BLaER1 (cell line): ENCODE results near the gene ARL8A.
"Not testable (repeated sequence)": the region's sequence is repeated elsewhere in the genome, so short reads cannot be mapped to it uniquely, and the experiment has no call there.

Experiments used
- H3K27ac ChIP-seq: shearing (Covaris generic); formaldehyde crosslinking; 2 replicates; pipeline ENCODE4 v1.8.1; 2022
- H3K27me3 ChIP-seq: shearing (Covaris generic); formaldehyde crosslinking; 2 replicates; pipeline ENCODE4 v1.8.1; 2022
- H3K36me3 ChIP-seq: shearing (Covaris generic); formaldehyde crosslinking; 2 replicates; pipeline ENCODE4 v1.8.1; 2022
- H3K4me1 ChIP-seq: shearing (Covaris generic); formaldehyde crosslinking; 2 replicates; pipeline ENCODE4 v1.8.1; 2022
- H3K4me2 ChIP-seq: shearing (Covaris generic); formaldehyde crosslinking; 2 replicates; pipeline ENCODE4 v1.8.1; 2022
- H3K4me3 ChIP-seq: shearing (Covaris generic); formaldehyde crosslinking; 2 replicates; pipeline ENCODE4 v1.8.1; 2022
- H3K9ac ChIP-seq: shearing (Covaris generic); formaldehyde crosslinking; 2 replicates; pipeline ENCODE4 v1.8.1; 2022
- H3K9me3 ChIP-seq: shearing (Covaris generic); formaldehyde crosslinking; 2 replicates; pipeline ENCODE4 v1.8.1; 2022
- H4K20me1 ChIP-seq: shearing (Covaris generic); formaldehyde crosslinking; 2 replicates; pipeline ENCODE4 v1.8.1; 2022
- Cebpa-rat ChIP-seq: shearing (Covaris generic); IDR thresholded peaks from 2 replicates; pipeline ENCODE4 v1.8.1; 2022

The ARL8A gene

GRCh38 chr1:202117898-202118371 is 26.6 kb downstream of the ARL8A start:
- Histone ChIP-seq H3K4me1 (no peaks in the 10 kb centered on the region), H3K36me3 (no peaks in the 10 kb centered on the region), H4K20me1 (no peaks in the 10 kb centered on the region), H3K27ac (no peak overlapping the region), H3K4me2 (no peak overlapping the region), H3K27me3 (no peaks in the 10 kb centered on the region), H3K9ac (no peak overlapping the region), H3K9me3 (no peaks in the 10 kb centered on the region), H3K4me3 (no peak overlapping the region)
- TF ChIP-seq Cebpa-rat: no peak

- TF ChIP-seq Cebpa-rat: no peak
- Histone ChIP-seq H3K36me3 (no peaks in the 10 kb centered on the region), H3K27me3 (no peaks in the 10 kb centered on the region), H3K9me3 (no peaks in the 10 kb centered on the region), H3K4me3 (no peak overlapping the region), H3K9ac (no peak overlapping the region), H3K4me1 (no peaks in the 10 kb centered on the region), H4K20me1 (no peaks in the 10 kb centered on the region), H3K27ac (no peak overlapping the region), H3K4me2 (no peak overlapping the region)
These were observed 28.2 kb downstream of the ARL8A start for GRCh38 chr1:202116287-202116686.

- H3K4me3 ChIP-seq: no peak overlapping the region
- no peak overlapping the region for H3K9ac ChIP-seq
- H3K27me3 ChIP-seq: no peaks in the 10 kb centered on the region
- no peak overlapping the region for H3K27ac ChIP-seq
- H3K36me3 ChIP-seq: no peaks in the 10 kb centered on the region
- no peaks in the 10 kb centered on the region for H4K20me1 ChIP-seq
- no peak overlapping the region for H3K4me2 ChIP-seq
- H3K4me1 ChIP-seq: no peaks in the 10 kb centered on the region
- no peaks in the 10 kb centered on the region for H3K9me3 ChIP-seq
- TF ChIP-seq Cebpa-rat: no peak
These were observed 30.7 kb downstream of the ARL8A start for GRCh38 chr1:202113690-202114300.

- H3K9me3 ChIP-seq: no peaks in the 10 kb centered on the region
- H3K36me3 ChIP-seq: no peaks in the 10 kb centered on the region
- H3K4me3 ChIP-seq: no peak overlapping the region
- no peak overlapping the region for H3K9ac ChIP-seq
- H4K20me1 ChIP-seq: no peaks in the 10 kb centered on the region
- no peak overlapping the region for H3K4me2 ChIP-seq
- H3K27me3 ChIP-seq: no peaks in the 10 kb centered on the region
- TF ChIP-seq Cebpa-rat: no peak
- no peaks in the 10 kb centered on the region for H3K4me1 ChIP-seq
- no peak overlapping the region for H3K27ac ChIP-seq
These were observed 31.5 kb downstream of the ARL8A start for GRCh38 chr1:202112859-202113689.

- H3K4me1 ChIP-seq, H3K4me2 ChIP-seq, H3K27ac ChIP-seq: not testable (repeated sequence)
These were observed 32.9 kb downstream of the ARL8A start for GRCh38 chr1:202111589-202111988.

GRCh38 chr1:202110977-202111376 is 33.6 kb downstream of the ARL8A start:
- Histone ChIP-seq H3K4me2 (no peak overlapping the region), H3K4me1 (no peaks in the 10 kb centered on the region), H3K36me3 (no peaks in the 10 kb centered on the region), H3K27ac (no peak overlapping the region), H4K20me1 (no peaks in the 10 kb centered on the region), H3K27me3 (no peaks in the 10 kb centered on the region), H3K9me3 (no peaks in the 10 kb centered on the region), H3K4me3 (no peak overlapping the region), H3K9ac (no peak overlapping the region)
- no peak for TF ChIP-seq Cebpa-rat

More at GRCh38 chr1:202111589-202111988, 32.9 kb downstream of the ARL8A start:
- not testable (repeated sequence) for H3K4me3 ChIP-seq, H3K9ac ChIP-seq, H3K27me3 ChIP-seq, H3K36me3 ChIP-seq, H3K9me3 ChIP-seq, H4K20me1 ChIP-seq

GRCh38 chr1:202107801-202108731 is 36.5 kb downstream of the ARL8A start:
- Histone ChIP-seq H3K27ac (no peak overlapping the region), H3K9ac (no peak overlapping the region), H3K4me3 (no peak overlapping the region), H3K9me3 (no peaks in the 10 kb centered on the region), H4K20me1 (no peaks in the 10 kb centered on the region), H3K4me1 (no peaks in the 10 kb centered on the region), H3K4me2 (no peak overlapping the region), H3K27me3 (no peaks in the 10 kb centered on the region), H3K36me3 (no peaks in the 10 kb centered on the region)
- no peak for TF ChIP-seq Cebpa-rat

- Histone ChIP-seq H3K4me2 (no peak overlapping the region), H3K4me3 (no peak overlapping the region), H3K27ac (no peak overlapping the region), H3K9me3 (no peaks in the 10 kb centered on the region), H4K20me1 (no peaks in the 10 kb centered on the region), H3K27me3 (no peaks in the 10 kb centered on the region), H3K9ac (no peak overlapping the region), H3K36me3 (no peaks in the 10 kb centered on the region), H3K4me1 (no peaks in the 10 kb centered on the region)
- TF ChIP-seq Cebpa-rat: no peak
These were observed 37.2 kb downstream of the ARL8A start for GRCh38 chr1:202107321-202107761.

- H3K9me3 ChIP-seq: no peaks in the 10 kb centered on the region
- H4K20me1 ChIP-seq: no peaks in the 10 kb centered on the region
- H3K9ac ChIP-seq: no peak overlapping the region
- H3K27ac ChIP-seq: no peak overlapping the region
- no peak overlapping the region for H3K4me3 ChIP-seq
- TF ChIP-seq Cebpa-rat: no peak
- no peaks in the 10 kb centered on the region for H3K4me1 ChIP-seq
- H3K36me3 ChIP-seq: no peaks in the 10 kb centered on the region
- no peak overlapping the region for H3K4me2 ChIP-seq
- no peaks in the 10 kb centered on the region for H3K27me3 ChIP-seq
These were observed 37.9 kb downstream of the ARL8A start for GRCh38 chr1:202106340-202107254.
